ENCODE results near the gene TERC. TPM values are rescaled to one million over a fixed set of nuclear protein-coding genes. Genes with fewer than 3 reads are reported as not detected.
"Not testable (repeated sequence)": the region's sequence is repeated elsewhere in the genome, so short reads cannot be mapped to it uniquely, and the experiment has no call there.

TERC gene
- polyA plus RNA-seq, 1 experiment = 0.18 TPM

GRCh38 chr3:169722724-169723123 is 42.1 kb downstream of the TERC start:
- no peak overlapping the region for H3K4me3 ChIP-seq (ENCODE audit: low read depth, low read length)
- CTCF ChIA-PET = no interaction called here
- POLR2A ChIA-PET = no interaction called here
- no peaks in the 10 kb centered on the region for H3K36me3 ChIP-seq (ENCODE audit: control insufficient read depth, insufficient read depth, low read length)
- no peak for TF ChIP-seq CTCF (IDR thresholded peaks at IDR 0.05; ENCODE audit: insufficient read depth, low read depth, low read length)
- H3K27me3 ChIP-seq (ENCODE audit: control insufficient read depth, insufficient read depth, low read length) = no peaks in the 10 kb centered on the region
- DNase-seq (ENCODE audit: low read depth) = no peak

- CTCF ChIA-PET; H3K4me3 ChIP-seq (ENCODE audit: low read depth, low read length); POLR2A ChIA-PET; H3K36me3 ChIP-seq (ENCODE audit: control insufficient read depth, insufficient read depth, low read length); H3K27me3 ChIP-seq (ENCODE audit: control insufficient read depth, insufficient read depth, low read length); DNase-seq (ENCODE audit: low read depth): not testable (repeated sequence)
Measured at GRCh38 chr3:169718415-169718814, 46.4 kb downstream of the TERC start.

Small RNA genes lying within 50 kb of the gene (small RNA-seq; reads per million reads assigned to genes)
- not detected for gene RNU6-637P (ENCODE audit: insufficient read length, low read depth, low replicate concordance)

Other genes with a start within 250 kb of the TERC start
- gene MECOM, start 101.3 kb downstream of the TERC start, polyA plus RNA-seq (2011; rRNA removed) = 4.2 and 5.3 TPM in 2 replicates
- 2.3 and 2.9 TPM in 2 replicates for gene ACTRT3, start 4.5 kb upstream of the TERC start, polyA plus RNA-seq (2011; rRNA removed)
- 10.1 and 17.1 TPM in 2 replicates for gene MYNN, start 8.3 kb upstream of the TERC start, polyA plus RNA-seq (2011; rRNA removed)
- gene LRRIQ4, start 47.8 kb upstream of the TERC start, polyA plus RNA-seq (2011; rRNA removed) = not detected in 2 replicates
- gene LRRC34, start 47.8 kb upstream of the TERC start, polyA plus RNA-seq (2011; rRNA removed) = 1.6 and 2.5 TPM in 2 replicates
- not detected in 2 replicates for gene LRRC31, start 104.9 kb upstream of the TERC start, polyA plus RNA-seq (2011; rRNA removed)
- gene SAMD7, start 146.5 kb upstream of the TERC start, polyA plus RNA-seq (2011; rRNA removed) = not detected in 2 replicates
- gene SEC62, start 201.7 kb upstream of the TERC start, polyA plus RNA-seq (2011; rRNA removed) = 45.7 and 98.4 TPM in 2 replicates